Sigmoid colon (tissue), 4 donors: ENCODE measurements around the gene ENTHD1.

Experiments
- CTCF ChIP-seq, 4 experiments: fragments of 450-650 bp in 3 of 4; fragments of 200-600 bp in 1 of 4; IDR thresholded peaks; one replicate each; pipeline ENCODE4 v1.5.1; 2016 to 2019; ENCODE audit warnings: antibody characterized with exemption in 4 of 4, mild to moderate bottlenecking in 3 of 4, moderate library complexity in 2 of 4
- EP300 ChIP-seq, 4 donors: sonication (generic); formaldehyde crosslinking; IDR thresholded peaks; one replicate each; pipeline ENCODE4 v1.6.1; 2017; ENCODE audit warnings: antibody characterized with exemption in 4 of 4
- POLR2AphosphoS5 ChIP-seq, 4 donors: sonication (generic); formaldehyde crosslinking; IDR thresholded peaks; one replicate each; pipeline ENCODE4 v1.6.1; 2017; ENCODE audit warnings: antibody characterized with exemption in 4 of 4

- TF ChIP-seq POLR2AphosphoS5 (IDR thresholded peaks at IDR 0.05) (no peak), CTCF (IDR thresholded peaks at IDR 0.05) (no peak), EP300 (IDR thresholded peaks at IDR 0.05) (no peak)
Observed at GRCh38 chr22:39731881-39732555, 161.5 kb downstream of the ENTHD1 start.
